Renal cortex interstitium (tissue), 15 donors: ENCODE results near the gene PROX1. TPM values are rescaled to one million over a fixed set of nuclear protein-coding genes. Genes with fewer than 3 reads are reported as not detected.

Source experiments
- DNase-seq, 11 donors: peaks; one replicate each; pipeline ENCODE4 v3.0.0-alpha.2; 2013; ENCODE audit warnings: low read depth in 9 of 11, low spot score in 4 of 11; ENCODE audit errors: extremely low read depth in 1 of 11
- long read RNA-seq, 16 experiments: transcript quantifications; one replicate each; lab custom pipeline, GENCODE V29; 2026
- polyA plus RNA-seq, 3 donors: library from polyadenylated mRNA; unstranded; fragments of 120-200 nt; gene quantifications; one replicate each; pipeline ENCODE4 v1.2.1, GENCODE V29; 2013; ENCODE audit not compliant: insufficient read length in 3 of 3

PROX1 gene
- 10 to 100 TPM in 1 of 3 donors, 1 to 10 TPM in 2; 7.8 to 10.8 (median 7.9) TPM for polyA plus RNA-seq
- long read RNA-seq, donor 1 = 0 reads
- long read RNA-seq, donor 2 = 0 reads
- long read RNA-seq, donor 3 = 0 reads
- long read RNA-seq, donor 4 = 0 reads
- long read RNA-seq, donor 5 = 0 reads
- long read RNA-seq, donor 6 = 0 reads
- long read RNA-seq, donor 7 = 0 reads
- long read RNA-seq, donor 8 = 0 reads
- long read RNA-seq, donor 9 = 0 reads
- long read RNA-seq, donor 10 = 0 reads
- long read RNA-seq, donor 11, full-length matches to known transcripts = 2 of 2 reads
- long read RNA-seq, donor 11, partial matches to known transcripts = 0 of 2 reads
- long read RNA-seq, donor 11, other reads (novel, unspliced or antisense) = 0 of 2 reads
- long read RNA-seq, donor 12 = 0 reads
- long read RNA-seq, donor 13 = 0 reads
- long read RNA-seq, donor 14 = 0 reads
- long read RNA-seq, donor 15 = 0 reads
- long read RNA-seq, donor 16, partial matches to known transcripts = 8 of 8 reads
- long read RNA-seq, donor 16, other reads (novel, unspliced or antisense) = 0 of 8 reads

GRCh38 chr1:213987927-213988506 lies at the start of gene PROX1:
Gene PROX1, plus strand, starts transcription at chr1:213987973. Its CDS starts 8,563 bp downstream, at chr1:213996536.
- peak in 9 of 11 donors; percentile 68 to 94 (median 83) for DNase-seq

DNA sequence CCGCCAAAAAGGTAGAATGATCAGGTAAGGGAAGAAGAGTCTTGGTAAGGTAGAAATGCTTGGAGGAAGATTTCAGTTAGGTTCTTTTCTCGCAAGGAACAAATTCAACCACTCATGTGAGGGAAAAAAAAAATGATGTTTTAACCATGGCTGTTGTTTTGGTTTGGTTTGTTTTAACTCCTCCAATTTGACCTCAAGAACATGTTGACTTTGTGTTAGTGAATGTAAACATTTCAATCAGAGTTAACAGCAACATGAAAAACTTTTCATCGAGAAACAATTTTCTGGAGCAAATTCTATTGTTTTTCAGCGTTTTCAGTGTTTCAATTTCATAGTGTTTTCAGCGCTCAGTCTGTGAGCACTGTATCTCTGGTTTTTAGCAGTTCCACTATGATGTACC lies 49.0 kb upstream of the PROX1 start:
- no peak for DNase-seq

DNA sequence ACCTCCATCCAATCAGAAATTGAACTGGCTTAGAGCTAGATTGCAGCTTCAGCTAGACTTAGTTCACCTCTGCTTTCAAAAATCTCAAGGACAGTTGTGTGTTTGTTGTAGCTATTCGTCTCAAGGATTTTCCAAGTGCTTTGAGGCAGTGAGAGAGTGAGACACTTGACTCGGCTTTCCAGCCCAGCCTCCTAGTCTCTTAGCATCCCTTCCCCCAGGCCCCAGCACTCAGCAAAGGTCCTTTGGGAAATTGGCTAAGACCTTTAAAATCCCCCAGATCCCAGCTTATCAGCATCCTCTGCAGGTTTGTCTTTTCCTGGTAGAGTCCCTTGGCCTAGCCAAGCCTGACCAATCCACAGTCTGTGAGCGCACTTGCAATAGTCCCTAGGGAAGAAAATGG lies 47.9 kb upstream of the PROX1 start:
- no peak for DNase-seq

- no peak for DNase-seq
Observed at GRCh38 chr1:213940947-213941346, 46.8 kb upstream of the PROX1 start.

DNA sequence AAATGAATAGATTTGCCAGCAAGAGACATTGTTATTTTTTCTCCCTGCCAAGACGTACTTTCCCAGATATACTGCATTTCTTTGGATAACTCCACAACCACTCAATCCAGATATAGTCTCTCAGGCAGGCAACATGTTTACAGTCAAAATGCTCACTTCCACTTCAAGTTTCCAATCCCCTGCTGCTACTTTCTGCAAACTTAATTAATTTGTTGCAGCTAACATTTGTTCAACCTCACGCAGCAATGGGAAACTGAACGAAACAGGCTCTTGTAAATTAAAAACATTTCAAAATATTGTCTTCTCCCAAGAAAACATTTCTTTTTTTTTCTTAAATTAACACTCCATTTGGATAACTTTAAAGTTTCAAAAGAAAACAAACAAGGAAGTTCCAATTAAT lies 45.7 kb upstream of the PROX1 start:
- no peak for DNase-seq

DNA sequence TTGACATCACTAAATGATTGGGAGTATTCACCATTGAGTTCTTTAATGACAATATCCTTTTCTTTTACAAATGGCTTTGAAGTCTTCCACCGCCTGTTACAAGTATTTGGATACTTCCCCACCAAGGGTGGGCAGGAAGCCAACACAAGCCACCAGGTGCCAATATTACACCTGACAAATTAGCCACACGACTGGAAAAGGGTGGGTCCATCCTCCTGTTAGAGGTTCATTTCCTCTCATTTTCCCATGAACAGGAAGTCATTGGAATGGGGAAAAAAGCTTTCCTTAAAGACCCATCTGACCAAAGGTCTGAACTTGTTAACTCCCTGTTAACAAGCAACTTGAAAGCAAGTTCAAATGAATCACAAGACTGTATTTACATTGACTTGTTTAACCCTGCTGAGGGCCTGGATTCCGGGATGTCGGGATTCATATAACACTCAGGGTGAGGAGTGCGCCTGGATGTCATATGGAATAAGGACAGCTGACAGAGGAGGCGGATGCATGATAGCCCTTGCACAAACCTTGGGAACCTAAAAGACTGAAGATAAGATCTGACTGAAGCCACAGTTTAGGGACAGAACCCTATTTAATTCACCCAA lies 40.5 kb upstream of the PROX1 start:
- DNase-seq = no peak

- no peak for DNase-seq
Observed at GRCh38 chr1:213951876-213952275, 35.9 kb upstream of the PROX1 start.

GRCh38 chr1:213953806-213954205 lies 34.0 kb upstream of the PROX1 start:
- DNase-seq = no peak

DNA sequence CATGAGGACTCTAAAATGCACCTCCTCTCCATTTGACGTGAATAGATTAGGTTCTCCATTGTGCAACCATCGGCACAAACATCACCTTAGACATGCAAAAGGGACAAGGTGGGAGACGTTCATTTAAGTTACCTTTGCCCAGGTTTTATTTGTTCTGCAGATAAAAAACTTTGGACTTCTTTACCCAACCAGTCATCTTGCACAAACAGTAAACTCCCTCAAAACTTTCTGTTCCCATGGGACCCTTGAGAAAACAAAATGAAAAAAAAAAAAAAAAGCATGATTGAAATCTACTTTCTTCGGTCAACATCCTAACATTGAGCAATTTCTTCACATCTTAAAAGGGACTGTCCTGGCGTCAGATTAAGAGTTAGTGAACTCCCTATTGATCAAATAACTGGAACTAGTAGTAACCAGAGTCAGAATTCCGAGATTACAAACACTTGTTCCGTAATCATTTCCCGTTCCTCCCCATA lies 31.4 kb upstream of the PROX1 start:
- no peak for DNase-seq

GRCh38 chr1:213958346-213958745 lies 29.4 kb upstream of the PROX1 start:
- no peak for DNase-seq

- no peak for DNase-seq
Observed at GRCh38 chr1:213960963-213961362, 26.8 kb upstream of the PROX1 start.

GRCh38 chr1:213962508-213962907 lies 25.3 kb upstream of the PROX1 start:
- no peak for DNase-seq

GRCh38 chr1:213966122-213966521 lies 21.7 kb upstream of the PROX1 start:
- no peak for DNase-seq

GRCh38 chr1:213968146-213968825 lies 19.5 kb upstream of the PROX1 start:
- no peak for DNase-seq

DNA sequence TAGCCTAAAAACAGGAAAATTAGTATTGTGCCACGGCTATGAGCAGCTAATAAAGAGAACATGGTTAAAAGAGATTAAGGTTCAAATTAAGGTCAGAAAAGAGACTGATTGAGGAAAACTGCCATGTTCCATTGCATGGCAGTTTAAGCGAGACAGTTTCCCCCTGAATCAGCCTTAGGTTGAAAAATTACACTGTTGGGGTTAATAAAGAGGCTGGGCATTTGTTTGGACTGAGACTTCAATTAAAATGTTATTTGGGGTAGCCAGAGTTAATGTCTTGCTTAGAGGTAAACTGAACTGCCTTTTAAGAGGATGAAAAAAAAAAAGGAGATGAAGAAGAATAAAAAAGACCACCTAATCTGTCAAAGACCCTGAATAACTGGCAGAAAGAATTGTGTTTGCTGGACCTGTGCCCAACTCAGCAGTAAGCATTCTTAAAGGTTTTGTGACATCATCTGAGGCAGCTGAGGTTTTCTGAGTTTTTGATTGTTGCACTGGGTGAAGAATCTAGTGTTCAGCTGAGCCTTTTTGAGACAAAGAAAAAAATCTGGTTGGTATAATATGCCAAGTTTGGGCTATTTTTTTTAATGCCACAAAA lies 17.7 kb upstream of the PROX1 start:
- DNase-seq = no peak

- no peak for DNase-seq
Observed at GRCh38 chr1:213972141-213972540, 15.6 kb upstream of the PROX1 start.

- no peak for DNase-seq
Observed at GRCh38 chr1:213973129-213973528, 14.6 kb upstream of the PROX1 start.

- no peak for DNase-seq
Observed at GRCh38 chr1:213976665-213977485, 10.9 kb upstream of the PROX1 start.
